ENCODE measurements around the gene SRD5A2. TPM values are rescaled to one million over a fixed set of nuclear protein-coding genes. Genes with fewer than 3 reads are reported as not detected.

Gene SRD5A2
- total RNA-seq, 1 experiment from 2014 or later, result not detected

DNA sequence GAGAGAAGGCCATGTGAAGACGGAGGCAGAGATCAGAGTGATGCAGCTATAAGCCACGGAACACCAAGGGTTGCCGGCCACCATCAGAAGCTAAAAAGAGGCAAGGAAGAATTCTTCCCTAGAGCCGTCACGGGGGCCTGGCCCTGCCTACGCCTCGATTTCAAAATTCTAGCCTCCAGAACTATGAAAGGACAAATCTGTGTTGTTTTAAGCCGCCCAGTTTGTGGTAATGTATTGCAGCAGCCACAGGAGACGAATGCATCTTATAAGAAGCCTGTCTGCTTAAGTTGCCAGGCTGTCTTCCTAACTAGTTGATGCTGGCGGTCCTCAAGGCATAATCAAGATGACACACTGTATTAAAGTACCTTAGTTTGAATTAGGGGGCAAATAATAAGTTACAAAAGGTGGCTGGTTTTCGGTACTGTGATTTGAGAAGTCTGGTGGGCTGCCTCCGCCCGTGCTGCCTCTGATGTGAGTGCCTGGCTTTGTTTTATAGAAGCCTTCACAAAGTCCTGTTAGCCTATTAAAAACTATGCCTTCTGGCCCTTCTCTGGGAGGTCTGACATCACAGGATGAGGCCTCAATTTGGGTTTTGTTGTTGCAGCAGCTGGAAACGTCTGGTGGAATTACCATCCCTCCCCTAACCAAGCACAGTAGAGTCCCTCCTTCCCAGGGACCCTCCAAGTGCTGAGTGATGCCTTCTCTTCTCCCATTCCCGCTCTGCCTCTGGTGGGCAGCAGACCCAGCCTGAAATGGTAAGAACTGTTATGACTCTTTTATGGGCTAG lies 53.6 kb downstream of the SRD5A2 start (continued):
- TF ChIP-seq YY1 (IDR thresholded peaks at IDR 0.05; ENCODE audit: extremely low read depth, insufficient replicate concordance, low read depth, low read length) (no peak), CTCF (IDR thresholded peaks at IDR 0.05 in 2 of 3, conservative IDR thresholded peaks at IDR 0.05 in 1 of 3; ENCODE audit: borderline replicate concordance in 1 of 3, insufficient read depth in 1 of 3, low read depth in 2 of 3, low read length in 2 of 3) (no peak), EGR1 (IDR thresholded peaks at IDR 0.05; ENCODE audit: low read depth) (no peak), JUND (IDR thresholded peaks at IDR 0.05) (no peak), ZFX (IDR thresholded peaks at IDR 0.05) (no peak), RAD21 (IDR thresholded peaks at IDR 0.05; ENCODE audit: low read depth) (no peak), FOSL1 (IDR thresholded peaks at IDR 0.05; ENCODE audit: low read depth) (no peak), TCF7L2 (IDR thresholded peaks at IDR 0.05; ENCODE audit: borderline replicate concordance, extremely low read depth, insufficient read depth, insufficient read length) (no peak), ZBTB33 (IDR thresholded peaks at IDR 0.05; ENCODE audit: extremely low read depth, insufficient replicate concordance, low read length) (no peak)

- intact Hi-C loops (cut with micrococcal nuclease), result loop anchor here (2.0 kb wide), 1 partner anchor 111 kb away; the partner anchor contains the start of gene XDH
- H3K9me2 ChIP-seq (ENCODE audit: insufficient read depth), result no peaks in the 10 kb centered on the region
- no peaks in the 10 kb centered on the region for H3K9me3 ChIP-seq (ENCODE audit: control insufficient read depth in 1 of 2, insufficient read depth in 1 of 2, low read depth in 1 of 2, low read length in 2 of 2)
- H3K27me3 ChIP-seq (ENCODE audit: insufficient read depth, low read length), result peaks cover 50% of the 10 kb centered on the region
- POLR2A ChIA-PET, result no interaction called here
- no peaks in the 10 kb centered on the region for H4K20me1 ChIP-seq (ENCODE audit: insufficient read depth)
- ATAC-seq, result no peak
- no peaks in the 10 kb centered on the region for H3K4me1 ChIP-seq (ENCODE audit: control insufficient read depth in 1 of 2, insufficient read depth in 2 of 2, low read length in 2 of 2)
- CTCF ChIA-PET, result interaction anchor here (1.1 kb wide), 1 partner anchor 139 kb away, joined by 3 read pairs; no protein-coding TSS in a partner anchor
- DNase-seq (ENCODE audit: low read depth, low spot score), result no peak
- H3K79me2 ChIP-seq (ENCODE audit: insufficient read depth, low read length), result no peaks in the 10 kb centered on the region
- H3K4me3 ChIP-seq (replicated peaks in 1 of 2; ENCODE audit: low read depth in 1 of 2, low read length in 2 of 2), result no peak overlapping the region
- no peak for TF ChIP-seq ZFX (IDR thresholded peaks at IDR 0.05)
- no peak for TF ChIP-seq SP1 (IDR thresholded peaks at IDR 0.05; ENCODE audit: low read depth)
- no peak for TF ChIP-seq EZH2phosphoT487 (IDR thresholded peaks at IDR 0.05; ENCODE audit: borderline replicate concordance)
- H2AFZ ChIP-seq (ENCODE audit: low read depth, low read length, poor library complexity, severe bottlenecking), result no peak overlapping the region
- no peak overlapping the region for H3K9ac ChIP-seq (ENCODE audit: low read length)
- RAD21 ChIA-PET (ENCODE audit: low non-redundant PET in 1 of 2, low total read pairs in 2 of 2, uncharacterized antibody in 2 of 2, unreplicated experiment in 2 of 2), result no interaction called here
- H3K27ac ChIP-seq (ENCODE audit: low read depth, low read length), result no peak overlapping the region
- BruUV-seq (replicated peaks), result no TSS peak
- no peaks in the 10 kb centered on the region for H3K36me3 ChIP-seq (ENCODE audit: control insufficient read depth in 1 of 2, insufficient read depth in 2 of 2, low read length in 2 of 2)
- H3K4me2 ChIP-seq (ENCODE audit: low read length), result no peak overlapping the region
Measured at GRCh38 chr2:31525876-31526275, 54.9 kb downstream of the SRD5A2 start.

All from HCT116 (cell line).